Fibroblast of pulmonary artery (primary cell): ENCODE measurements around the gene ZNF777.
"Not testable (repeated sequence)": the region's sequence is repeated elsewhere in the genome, so short reads cannot be mapped to it uniquely, and the experiment has no call there.

Experiments used
- DNase-seq: peaks from one replicate; pipeline ENCODE4 v3.0.0-alpha.2; 2010; ENCODE audit warnings: low read depth
- H3K4me3 ChIP-seq: replicated peaks from 2 replicates; pipeline ENCODE4 v1.5.1; 2011; ENCODE audit warnings: low read depth, mild to moderate bottlenecking, control low read depth, low read length, moderate library complexity
- CTCF ChIP-seq: IDR thresholded peaks from 2 replicates; pipeline ENCODE4 v1.5.1; 2011; ENCODE audit warnings: mild to moderate bottlenecking, control low read depth, low read length, inconsistent platforms; ENCODE audit errors: missing control alignments

Gene ZNF777

GRCh38 chr7:149414745-149415390, 46.0 kb downstream of the ZNF777 start:
- peak overlapping the region; percentile 45 for H3K4me3 ChIP-seq
- TF ChIP-seq CTCF = no peak
- DNase-seq = peak; percentile 72

GRCh38 chr7:149414171-149414570, 46.7 kb downstream of the ZNF777 start:
- TF ChIP-seq CTCF = no peak
- no peak for DNase-seq

GRCh38 chr7:149413083-149413482, 47.8 kb downstream of the ZNF777 start:
- not testable (repeated sequence) for DNase-seq, H3K4me3 ChIP-seq

More at GRCh38 chr7:149414171-149414570, 46.7 kb downstream of the ZNF777 start:
- no peak overlapping the region for H3K4me3 ChIP-seq

GRCh38 chr7:149409895-149410294, 51.0 kb downstream of the ZNF777 start:
- no peak overlapping the region for H3K4me3 ChIP-seq
- DNase-seq = no peak
- TF ChIP-seq CTCF = no peak

- H3K4me3 ChIP-seq = no peak overlapping the region
- DNase-seq = no peak
- no peak for TF ChIP-seq CTCF
Measured at GRCh38 chr7:149404825-149405224, 56.0 kb downstream of the ZNF777 start.

GRCh38 chr7:149404396-149404795, 56.5 kb downstream of the ZNF777 start:
- no peak for DNase-seq
- H3K4me3 ChIP-seq = no peak overlapping the region
- TF ChIP-seq CTCF = no peak

- DNase-seq = no peak
- H3K4me3 ChIP-seq = no peak overlapping the region
- no peak for TF ChIP-seq CTCF
Measured at GRCh38 chr7:149398195-149398820, 62.6 kb downstream of the ZNF777 start.
